NT2/D1 (cell line): ENCODE results near the gene FOXI1.
"Not testable (repeated sequence)": the region's sequence is repeated elsewhere in the genome, so short reads cannot be mapped to it uniquely, and the experiment has no call there.

Experiments
- SUZ12 ChIP-seq: IDR thresholded peaks from 2 replicates; pipeline ENCODE4 v1.6.1; 2011; ENCODE audit not compliant: insufficient read length, insufficient read depth; ENCODE audit errors: extremely low read depth
- YY1 ChIP-seq: IDR thresholded peaks from 2 replicates; pipeline ENCODE4 v1.6.1; 2011; ENCODE audit not compliant: insufficient read length, insufficient read depth
- ZNF274 ChIP-seq: IDR thresholded peaks from 2 replicates; pipeline ENCODE4 v1.6.1; 2011; ENCODE audit warnings: mild to moderate bottlenecking, low read depth, low read length

DNA sequence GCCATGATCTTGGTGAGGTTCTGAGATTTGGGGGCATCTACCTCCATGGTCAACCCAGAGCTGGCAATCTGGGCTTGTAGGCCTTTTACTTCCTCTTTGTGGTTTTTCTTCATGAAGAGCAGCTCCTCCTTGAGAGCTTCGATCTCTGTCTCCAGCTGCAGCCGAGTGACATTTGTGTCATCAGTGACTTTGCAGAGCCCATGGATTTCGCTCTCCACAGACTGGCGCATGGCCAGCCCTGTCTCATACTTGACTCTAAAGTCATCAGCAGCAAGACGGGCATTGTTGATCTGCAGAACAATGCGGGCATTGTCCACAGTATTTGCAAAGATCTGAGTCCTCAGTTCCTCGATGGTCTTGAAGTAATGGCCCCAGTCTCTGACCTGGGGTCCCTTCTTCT lies 35.5 kb downstream of the FOXI1 start:
- TF ChIP-seq ZNF274, SUZ12, YY1: not testable (repeated sequence)
